Endothelial cell (in vitro differentiated cells): ENCODE results near the gene PGAP1. TPM values are rescaled to one million over a fixed set of nuclear protein-coding genes. Genes with fewer than 3 reads are reported as not detected.
A peak's percentile ranks its signal among the peaks of the same experiment; 100 is the strongest.

ENCODE experiments used
- DNase-seq: peaks from one replicate; pipeline ENCODE4 v3.0.0; 2021; ENCODE audit warnings: low spot score
- H3K27ac Mint-ChIP-seq: one replicate; pipeline ENCODE4 v1.8.0; 2021; ENCODE audit warnings: mixed read lengths, inconsistent platforms; ENCODE audit not compliant: unreplicated experiment
- H3K27me3 Mint-ChIP-seq: one replicate; pipeline ENCODE4 v1.8.0; 2021; ENCODE audit warnings: mild to moderate bottlenecking, moderate library complexity, mixed read lengths, inconsistent platforms; ENCODE audit not compliant: unreplicated experiment
- H3K36me3 Mint-ChIP-seq: one replicate; pipeline ENCODE4 v1.8.0; 2021; ENCODE audit warnings: mild to moderate bottlenecking, low read depth, mixed read lengths, inconsistent platforms; ENCODE audit not compliant: unreplicated experiment
- H3K4me1 Mint-ChIP-seq: one replicate; pipeline ENCODE4 v1.8.0; 2021; ENCODE audit warnings: mild to moderate bottlenecking, mixed read lengths, inconsistent platforms; ENCODE audit not compliant: unreplicated experiment
- H3K4me3 Mint-ChIP-seq: one replicate; pipeline ENCODE4 v1.8.0; 2021; ENCODE audit warnings: mild to moderate bottlenecking, mixed read lengths, inconsistent platforms; ENCODE audit not compliant: unreplicated experiment
- H3K9me3 Mint-ChIP-seq: one replicate; pipeline ENCODE4 v1.8.0; 2021; ENCODE audit warnings: mixed read lengths, inconsistent platforms; ENCODE audit not compliant: unreplicated experiment
- total RNA-seq: library from RNA; stranded (reverse); fragmentation: NEBNext Ultra II Directional; extraction: Animal tissue kit (Norgen Biotek cat#: 25700); gene quantifications from one replicate; pipeline ENCODE4 v1.2.1, GENCODE V29; 2021; ENCODE audit not compliant: unreplicated experiment
- TF ChIP-seq, protein P1 (sequence below): fragments of 200-600 bp; sonication (generic); IDR thresholded peaks from one replicate; pipeline ENCODE4 v1.5.0; 2021; ENCODE audit warnings: antibody characterized with exemption; ENCODE audit not compliant: unreplicated experiment

Gene PGAP1
- total RNA-seq, 1 donor from 2014 or later: 32.9 TPM

DNA sequence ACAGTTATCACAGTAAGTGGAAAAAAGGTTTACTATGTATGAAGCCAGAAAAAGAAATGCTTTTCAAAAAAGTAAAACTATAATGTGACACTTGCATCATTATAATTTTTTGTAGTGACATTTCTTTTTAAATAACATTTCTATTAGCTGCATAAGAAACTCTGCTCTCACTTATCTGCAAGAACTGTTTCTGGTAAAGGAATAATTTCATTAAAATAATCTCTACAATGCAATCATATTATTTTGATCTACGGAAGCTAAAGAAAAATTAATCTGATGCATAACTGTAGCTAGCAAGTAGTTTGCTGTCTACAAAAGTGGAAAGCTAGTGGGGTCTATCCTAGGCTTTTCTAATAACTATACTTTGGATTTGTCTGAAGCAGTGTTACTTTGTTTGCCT lies 50.1 kb downstream of the PGAP1 start:
- Mint-ChIP-seq H3K36me3 (peaks cover under 1% of the 10 kb centered on the region), H3K4me1 (no peaks in the 10 kb centered on the region), H3K27me3 (no peaks in the 10 kb centered on the region), H3K27ac (no peak overlapping the region), H3K9me3 (no peaks in the 10 kb centered on the region), H3K4me3 (no peak overlapping the region)
- DNase-seq: no peak
- TF ChIP-seq, protein P1, sequence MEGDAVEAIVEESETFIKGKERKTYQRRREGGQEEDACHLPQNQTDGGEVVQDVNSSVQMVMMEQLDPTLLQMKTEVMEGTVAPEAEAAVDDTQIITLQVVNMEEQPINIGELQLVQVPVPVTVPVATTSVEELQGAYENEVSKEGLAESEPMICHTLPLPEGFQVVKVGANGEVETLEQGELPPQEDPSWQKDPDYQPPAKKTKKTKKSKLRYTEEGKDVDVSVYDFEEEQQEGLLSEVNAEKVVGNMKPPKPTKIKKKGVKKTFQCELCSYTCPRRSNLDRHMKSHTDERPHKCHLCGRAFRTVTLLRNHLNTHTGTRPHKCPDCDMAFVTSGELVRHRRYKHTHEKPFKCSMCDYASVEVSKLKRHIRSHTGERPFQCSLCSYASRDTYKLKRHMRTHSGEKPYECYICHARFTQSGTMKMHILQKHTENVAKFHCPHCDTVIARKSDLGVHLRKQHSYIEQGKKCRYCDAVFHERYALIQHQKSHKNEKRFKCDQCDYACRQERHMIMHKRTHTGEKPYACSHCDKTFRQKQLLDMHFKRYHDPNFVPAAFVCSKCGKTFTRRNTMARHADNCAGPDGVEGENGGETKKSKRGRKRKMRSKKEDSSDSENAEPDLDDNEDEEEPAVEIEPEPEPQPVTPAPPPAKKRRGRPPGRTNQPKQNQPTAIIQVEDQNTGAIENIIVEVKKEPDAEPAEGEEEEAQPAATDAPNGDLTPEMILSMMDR: no peak

DNA sequence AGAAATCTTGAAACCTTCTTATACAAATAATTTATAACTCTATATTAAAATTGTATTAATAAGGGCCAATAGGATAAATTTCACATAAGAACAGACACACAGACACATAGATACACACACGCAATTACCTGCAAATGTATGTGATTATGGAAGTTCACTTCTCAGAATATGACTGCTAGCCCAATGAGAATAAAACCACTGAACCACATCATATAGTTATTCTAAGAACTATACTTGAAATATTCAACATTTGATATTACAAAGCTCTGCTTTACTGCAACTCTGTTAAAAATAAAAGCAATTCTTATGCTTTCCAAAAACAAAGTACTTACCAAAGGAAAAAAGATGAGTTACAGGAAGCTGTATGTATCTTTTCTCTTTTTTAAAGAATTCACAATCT lies 51.1 kb downstream of the PGAP1 start:
- H3K27me3 Mint-ChIP-seq: no peaks in the 10 kb centered on the region
- H3K4me1 Mint-ChIP-seq: no peaks in the 10 kb centered on the region
- H3K9me3 Mint-ChIP-seq: no peaks in the 10 kb centered on the region
- TF ChIP-seq, protein P1: no peak
- no peak for DNase-seq
- peaks cover 4% of the 10 kb centered on the region for H3K36me3 Mint-ChIP-seq
- H3K4me3 Mint-ChIP-seq: no peak overlapping the region
- H3K27ac Mint-ChIP-seq: no peak overlapping the region

DNA sequence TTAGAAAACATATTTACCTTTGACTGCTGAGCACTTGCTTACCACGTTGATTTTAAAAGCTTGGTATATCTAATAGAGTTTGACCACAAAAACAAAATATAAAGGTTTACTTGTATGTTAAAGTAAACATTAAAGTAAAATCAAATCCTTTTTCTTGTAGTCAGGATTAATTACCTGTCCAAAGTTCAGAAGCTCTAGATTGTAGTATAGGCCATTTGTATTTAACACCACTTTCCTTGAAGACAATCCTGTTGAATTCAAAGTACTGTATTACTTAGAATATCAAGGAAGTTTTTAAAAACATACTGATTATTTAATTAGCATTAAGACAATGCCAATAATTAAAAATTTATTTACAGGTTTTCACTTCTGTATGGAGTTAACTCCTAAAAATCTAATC lies 53.0 kb downstream of the PGAP1 start:
- Mint-ChIP-seq H3K4me1 (no peaks in the 10 kb centered on the region), H3K27ac (no peak overlapping the region), H3K4me3 (no peak overlapping the region), H3K9me3 (no peaks in the 10 kb centered on the region), H3K27me3 (no peaks in the 10 kb centered on the region), H3K36me3 (peaks cover 5% of the 10 kb centered on the region)
- DNase-seq: no peak
- TF ChIP-seq, protein P1: no peak

DNA sequence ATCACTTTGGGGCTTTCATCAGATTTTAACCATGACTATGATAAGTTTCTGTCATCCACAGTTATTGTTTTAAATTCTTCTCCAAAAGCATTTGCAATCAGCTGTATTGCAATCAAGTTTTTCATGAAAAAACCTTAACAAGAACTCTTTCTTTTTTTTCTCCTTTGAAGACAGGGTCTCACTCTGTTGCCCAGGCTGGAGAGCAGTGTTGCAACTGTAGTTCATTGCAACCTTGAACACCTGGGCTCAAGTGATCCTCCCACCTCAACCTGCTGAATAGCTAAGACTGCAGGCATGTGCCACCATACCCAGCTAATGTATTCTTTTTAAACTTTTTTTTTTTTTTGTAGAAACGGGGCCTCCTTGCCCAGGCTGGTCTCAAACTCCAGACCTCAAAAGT lies 71.9 kb downstream of the PGAP1 start:
- H3K27ac Mint-ChIP-seq: no peak overlapping the region
- peaks cover 1% of the 10 kb centered on the region for H3K27me3 Mint-ChIP-seq
- TF ChIP-seq, protein P1: no peak
- H3K9me3 Mint-ChIP-seq: no peaks in the 10 kb centered on the region
- no peak overlapping the region for H3K4me3 Mint-ChIP-seq
- no peak for DNase-seq
- peaks cover 9% of the 10 kb centered on the region for H3K36me3 Mint-ChIP-seq
- peaks cover 21% of the 10 kb centered on the region for H3K4me1 Mint-ChIP-seq

DNA sequence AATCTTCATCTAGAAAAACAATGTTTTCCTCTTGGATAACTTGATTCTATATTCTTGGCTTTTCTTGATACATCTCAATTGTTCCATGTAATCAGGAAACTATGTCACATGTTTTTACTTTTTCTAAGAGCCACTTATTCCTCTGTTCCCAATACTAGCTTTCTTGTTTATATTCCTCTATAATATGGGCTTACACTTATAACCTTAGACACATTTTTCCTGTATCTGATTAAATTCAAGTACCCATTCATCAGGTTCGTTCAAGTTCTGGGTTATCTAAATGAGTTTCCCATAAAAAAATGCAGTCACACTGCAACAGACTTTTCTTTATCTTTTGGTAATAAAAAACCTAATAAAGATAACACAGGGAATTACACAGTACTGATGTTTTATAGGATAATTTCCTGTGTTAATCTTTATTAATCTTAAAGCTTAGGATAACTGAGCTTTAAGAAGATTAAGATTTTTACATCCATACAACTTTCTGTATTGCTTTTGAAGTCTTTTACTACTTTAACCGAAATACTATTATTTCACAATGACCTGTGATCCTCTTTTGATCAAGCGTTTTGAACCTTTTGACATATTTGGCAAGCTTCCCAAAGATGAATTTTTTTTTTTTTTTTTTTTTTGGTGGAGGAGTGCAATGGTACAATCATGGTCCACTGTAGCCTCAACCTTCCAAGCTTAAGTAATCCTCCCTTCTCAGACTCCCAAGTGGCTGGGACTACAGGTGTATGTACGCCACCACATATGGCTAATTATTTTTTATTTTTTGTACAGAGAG lies 73.0 kb downstream of the PGAP1 start:
- Mint-ChIP-seq H3K36me3 (peaks cover under 1% of the 10 kb centered on the region), H3K9me3 (no peaks in the 10 kb centered on the region), H3K27me3 (peaks cover 1% of the 10 kb centered on the region), H3K27ac (peak overlapping the region; percentile 21), H3K4me3 (no peak overlapping the region), H3K4me1 (peaks cover 21% of the 10 kb centered on the region)
- DNase-seq: no peak
- TF ChIP-seq, protein P1: no peak
